K562 (cell line): ENCODE measurements around the gene TNIP2. TPM values are rescaled to one million over a fixed set of nuclear protein-coding genes. Genes with fewer than 3 reads are reported as not detected.

ENCODE experiments used
- CEBPB ChIP-seq: fragments of 450-650 bp; IDR thresholded peaks from 2 replicates; pipeline ENCODE4 v1.6.1; 2016; ENCODE audit warnings: missing genetic modification characterization, missing compliant biosample characterization
- ERF ChIP-seq: fragments of 450-650 bp; formaldehyde crosslinking; IDR thresholded peaks from 2 replicates; pipeline ENCODE4 v1.4.0; 2020; ENCODE audit warnings: mild to moderate bottlenecking, mixed read lengths
- MAZ ChIP-seq, 2 experiments: fragments of 450-650 bp in 1 of 2; sonication (generic) in 1 of 2; formaldehyde crosslinking; IDR thresholded peaks in 1 of 2; conservative IDR thresholded peaks in 1 of 2; 2 replicates each; pipeline versions ENCODE4 v1.4.0 to v1.5.0; 2020; ENCODE audit warnings: mild to moderate bottlenecking in 1 of 2, missing genetic modification reagents in 1 of 2
- MYC ChIP-seq, 2 experiments: fragments of 250-450 bp in 1 of 2; sonication (Bioruptor Pico) in 1 of 2; IDR thresholded peaks; 2 replicates each; pipeline versions ENCODE4 v1.5.1 to v1.6.1; 2012 to 2021; ENCODE audit warnings: low read depth in 2 of 2, borderline replicate concordance in 1 of 2, improper control_type of control experiment in 1 of 2, low read length in 1 of 2, mild to moderate bottlenecking in 1 of 2, moderate library complexity in 1 of 2
- NFYB ChIP-seq: IDR thresholded peaks from 2 replicates; pipeline ENCODE4 v1.6.1; 2011; ENCODE audit warnings: mild to moderate bottlenecking, moderate library complexity; ENCODE audit not compliant: insufficient read length; ENCODE audit errors: extremely low read depth
- polyA plus RNA-seq, 8 experiments: library from polyadenylated mRNA; depleted of rRNA in 4 of 8; stranded (reverse) in 5 of 8; unstranded in 3 of 8; fragments of >200 nt; fragmentation: Nextera tagmentation in 2 of 8; fragmentation: Illumina TruSeq in 1 of 8; extraction: Ambion mirVana in 2 of 8; extraction: Trizol in 1 of 8; gene quantifications; 2 replicates each; pipeline versions ENCODE4 v1.2.1 to v1.2.3, GENCODE V29; 2011 to 2014; ENCODE audit warnings: inconsistent platforms in 1 of 8, missing spikeins in 1 of 8
- total RNA-seq, 7 experiments: library from RNA; depleted of rRNA in 6 of 7; stranded (reverse); fragments of >200 nt in 6 of 7; fragmentation: Illumina TruSeq in 2 of 7; extraction: Trizol in 2 of 7; gene quantifications; 2 replicates each; pipeline versions ENCODE4 v1.2.1 to v1.2.3, GENCODE V29; 2011 to 2021; ENCODE audit warnings: low replicate concordance in 1 of 7
- TF ChIP-seq, protein P1 (sequence below), 3 experiments: fragments of 200-800 bp in 1 of 3; fragments of 250-450 bp in 1 of 3; fragments of 450-650 bp in 1 of 3; sonication (Bioruptor Pico) in 1 of 3; sonication (Bioruptor generic) in 1 of 3; formaldehyde crosslinking in 1 of 3; IDR thresholded peaks; 2 replicates each; pipeline versions ENCODE4 v1.6.1 to v1.8.0; 2016 to 2022; ENCODE audit warnings: mild to moderate bottlenecking in 2 of 3, missing genetic modification characterization in 2 of 3, missing compliant biosample characterization in 1 of 3, moderate library complexity in 1 of 3
- TF ChIP-seq, protein P2 (sequence below), 2 experiments: IDR thresholded peaks; 2 replicates each; pipeline ENCODE4 v1.6.1; 2011; ENCODE audit warnings: borderline replicate concordance in 1 of 2, control low read depth in 1 of 2, low read depth in 1 of 2, low read length in 1 of 2, mild to moderate bottlenecking in 1 of 2, mixed read lengths in 1 of 2, moderate library complexity in 1 of 2; ENCODE audit not compliant: insufficient read depth in 1 of 2, insufficient read length in 1 of 2, poor library complexity in 1 of 2, severe bottlenecking in 1 of 2; ENCODE audit errors: extremely low read depth in 1 of 2
- TF ChIP-seq, protein P3 (sequence below): fragments of 450-650 bp; formaldehyde crosslinking; IDR thresholded peaks from 2 replicates; pipeline ENCODE4 v1.4.0; 2022; ENCODE audit warnings: mild to moderate bottlenecking, moderate library complexity
- TF ChIP-seq, protein P4 (sequence below), 2 experiments: fragments of 150-350 bp in 1 of 2; IDR thresholded peaks; 2 replicates each; pipeline ENCODE4 v1.6.1; 2012 to 2016; ENCODE audit warnings: low read depth in 2 of 2, low read length in 2 of 2, mild to moderate bottlenecking in 1 of 2, moderate library complexity in 1 of 2

The TNIP2 gene
- total and polyA plus RNA-seq, 9 of the 15 experiments (the other 6 are each of a cell fraction or from before 2014, with no cell fraction given): 0.61 to 42.6 (median 19.5) TPM

DNA sequence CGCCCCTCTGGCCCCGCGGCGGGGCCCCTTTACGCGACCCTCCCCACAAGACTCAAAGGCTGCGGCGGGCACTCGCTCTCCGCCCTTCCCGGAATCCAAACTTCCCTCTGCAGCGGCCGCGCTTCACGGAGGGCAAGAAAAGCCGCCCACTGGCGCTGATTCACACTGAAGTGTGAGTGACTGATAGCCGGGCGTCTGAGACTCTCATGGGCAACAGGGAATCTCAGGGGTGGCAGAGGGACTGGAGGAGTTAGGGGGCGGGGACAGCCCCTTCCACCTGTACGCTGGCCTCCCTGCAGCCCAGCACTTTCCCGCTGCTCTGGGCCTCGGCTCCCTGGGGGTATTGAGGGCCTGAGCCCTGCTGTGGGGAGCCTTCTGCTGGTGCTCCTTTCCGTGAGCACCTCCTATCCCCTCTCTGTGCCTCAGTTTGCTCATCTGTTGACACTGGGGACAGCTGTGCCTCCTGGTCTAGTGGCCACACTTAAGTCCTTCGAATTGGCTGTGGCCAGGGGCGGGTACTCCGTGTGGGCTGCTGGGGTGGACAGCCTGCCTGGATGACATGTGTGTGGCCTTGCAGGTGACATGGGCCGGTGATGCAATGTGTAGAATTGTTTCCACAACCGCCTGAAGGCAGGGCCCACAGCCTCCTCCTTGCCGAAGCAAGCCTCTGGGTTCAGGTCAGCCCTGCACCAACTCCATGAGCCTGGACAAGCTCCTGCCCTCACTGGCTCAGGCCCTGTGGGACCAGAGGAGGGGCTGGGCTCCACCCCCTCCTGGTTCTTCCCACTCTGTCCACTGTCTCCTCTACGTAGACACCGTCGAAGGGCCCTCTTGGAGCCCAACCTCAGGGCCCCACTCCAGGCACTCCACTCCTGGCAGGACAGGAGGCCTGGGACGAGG is 37.7 kb upstream of the TNIP2 start (continued):
- TF ChIP-seq, protein P1, sequence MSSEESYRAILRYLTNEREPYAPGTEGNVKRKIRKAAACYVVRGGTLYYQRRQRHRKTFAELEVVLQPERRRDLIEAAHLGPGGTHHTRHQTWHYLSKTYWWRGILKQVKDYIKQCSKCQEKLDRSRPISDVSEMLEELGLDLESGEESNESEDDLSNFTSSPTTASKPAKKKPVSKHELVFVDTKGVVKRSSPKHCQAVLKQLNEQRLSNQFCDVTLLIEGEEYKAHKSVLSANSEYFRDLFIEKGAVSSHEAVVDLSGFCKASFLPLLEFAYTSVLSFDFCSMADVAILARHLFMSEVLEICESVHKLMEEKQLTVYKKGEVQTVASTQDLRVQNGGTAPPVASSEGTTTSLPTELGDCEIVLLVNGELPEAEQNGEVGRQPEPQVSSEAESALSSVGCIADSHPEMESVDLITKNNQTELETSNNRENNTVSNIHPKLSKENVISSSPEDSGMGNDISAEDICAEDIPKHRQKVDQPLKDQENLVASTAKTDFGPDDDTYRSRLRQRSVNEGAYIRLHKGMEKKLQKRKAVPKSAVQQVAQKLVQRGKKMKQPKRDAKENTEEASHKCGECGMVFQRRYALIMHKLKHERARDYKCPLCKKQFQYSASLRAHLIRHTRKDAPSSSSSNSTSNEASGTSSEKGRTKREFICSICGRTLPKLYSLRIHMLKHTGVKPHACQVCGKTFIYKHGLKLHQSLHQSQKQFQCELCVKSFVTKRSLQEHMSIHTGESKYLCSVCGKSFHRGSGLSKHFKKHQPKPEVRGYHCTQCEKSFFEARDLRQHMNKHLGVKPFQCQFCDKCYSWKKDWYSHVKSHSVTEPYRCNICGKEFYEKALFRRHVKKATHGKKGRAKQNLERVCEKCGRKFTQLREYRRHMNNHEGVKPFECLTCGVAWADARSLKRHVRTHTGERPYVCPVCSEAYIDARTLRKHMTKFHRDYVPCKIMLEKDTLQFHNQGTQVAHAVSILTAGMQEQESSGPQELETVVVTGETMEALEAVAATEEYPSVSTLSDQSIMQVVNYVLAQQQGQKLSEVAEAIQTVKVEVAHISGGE (CRISPR knock-in tag; IDR thresholded peaks at IDR 0.05): no peak
- TF ChIP-seq, protein P2, sequence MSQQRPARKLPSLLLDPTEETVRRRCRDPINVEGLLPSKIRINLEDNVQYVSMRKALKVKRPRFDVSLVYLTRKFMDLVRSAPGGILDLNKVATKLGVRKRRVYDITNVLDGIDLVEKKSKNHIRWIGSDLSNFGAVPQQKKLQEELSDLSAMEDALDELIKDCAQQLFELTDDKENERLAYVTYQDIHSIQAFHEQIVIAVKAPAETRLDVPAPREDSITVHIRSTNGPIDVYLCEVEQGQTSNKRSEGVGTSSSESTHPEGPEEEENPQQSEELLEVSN (IDR thresholded peaks at IDR 0.05; ENCODE audit: borderline replicate concordance in 1 of 2, extremely low read depth in 1 of 2, insufficient read depth in 1 of 2, insufficient read length in 1 of 2, low read depth in 1 of 2, low read length in 1 of 2, poor library complexity in 1 of 2, severe bottlenecking in 1 of 2): peak; percentile 34 to 37
- TF ChIP-seq CEBPB (tag): peak; percentile 85
- no peak for TF ChIP-seq ERF (CRISPR knock-in tag)
- TF ChIP-seq, protein P3, sequence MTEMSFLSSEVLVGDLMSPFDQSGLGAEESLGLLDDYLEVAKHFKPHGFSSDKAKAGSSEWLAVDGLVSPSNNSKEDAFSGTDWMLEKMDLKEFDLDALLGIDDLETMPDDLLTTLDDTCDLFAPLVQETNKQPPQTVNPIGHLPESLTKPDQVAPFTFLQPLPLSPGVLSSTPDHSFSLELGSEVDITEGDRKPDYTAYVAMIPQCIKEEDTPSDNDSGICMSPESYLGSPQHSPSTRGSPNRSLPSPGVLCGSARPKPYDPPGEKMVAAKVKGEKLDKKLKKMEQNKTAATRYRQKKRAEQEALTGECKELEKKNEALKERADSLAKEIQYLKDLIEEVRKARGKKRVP (CRISPR knock-in tag): peak; percentile 76
- peak in 1 of 2 experiments; percentile 49; a peak in 3 of 4 replicates for TF ChIP-seq MAZ (CRISPR knock-in tag; conservative IDR thresholded peaks at IDR 0.05 in 1 of 2, IDR thresholded peaks at IDR 0.05 in 1 of 2)
- TF ChIP-seq, protein P4, sequence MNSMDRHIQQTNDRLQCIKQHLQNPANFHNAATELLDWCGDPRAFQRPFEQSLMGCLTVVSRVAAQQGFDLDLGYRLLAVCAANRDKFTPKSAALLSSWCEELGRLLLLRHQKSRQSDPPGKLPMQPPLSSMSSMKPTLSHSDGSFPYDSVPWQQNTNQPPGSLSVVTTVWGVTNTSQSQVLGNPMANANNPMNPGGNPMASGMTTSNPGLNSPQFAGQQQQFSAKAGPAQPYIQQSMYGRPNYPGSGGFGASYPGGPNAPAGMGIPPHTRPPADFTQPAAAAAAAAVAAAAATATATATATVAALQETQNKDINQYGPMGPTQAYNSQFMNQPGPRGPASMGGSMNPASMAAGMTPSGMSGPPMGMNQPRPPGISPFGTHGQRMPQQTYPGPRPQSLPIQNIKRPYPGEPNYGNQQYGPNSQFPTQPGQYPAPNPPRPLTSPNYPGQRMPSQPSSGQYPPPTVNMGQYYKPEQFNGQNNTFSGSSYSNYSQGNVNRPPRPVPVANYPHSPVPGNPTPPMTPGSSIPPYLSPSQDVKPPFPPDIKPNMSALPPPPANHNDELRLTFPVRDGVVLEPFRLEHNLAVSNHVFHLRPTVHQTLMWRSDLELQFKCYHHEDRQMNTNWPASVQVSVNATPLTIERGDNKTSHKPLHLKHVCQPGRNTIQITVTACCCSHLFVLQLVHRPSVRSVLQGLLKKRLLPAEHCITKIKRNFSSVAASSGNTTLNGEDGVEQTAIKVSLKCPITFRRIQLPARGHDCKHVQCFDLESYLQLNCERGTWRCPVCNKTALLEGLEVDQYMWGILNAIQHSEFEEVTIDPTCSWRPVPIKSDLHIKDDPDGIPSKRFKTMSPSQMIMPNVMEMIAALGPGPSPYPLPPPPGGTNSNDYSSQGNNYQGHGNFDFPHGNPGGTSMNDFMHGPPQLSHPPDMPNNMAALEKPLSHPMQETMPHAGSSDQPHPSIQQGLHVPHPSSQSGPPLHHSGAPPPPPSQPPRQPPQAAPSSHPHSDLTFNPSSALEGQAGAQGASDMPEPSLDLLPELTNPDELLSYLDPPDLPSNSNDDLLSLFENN (IDR thresholded peaks at IDR 0.05; ENCODE audit: low read depth in 2 of 2, low read length in 2 of 2): no peak
- no peak for TF ChIP-seq NFYB
- peak; percentile 91 for TF ChIP-seq MYC (IDR thresholded peaks at IDR 0.05; ENCODE audit: low read depth, low read length)
- peak; percentile 43; the same call in 1 of the 2 replicates for TF ChIP-seq MYC (CRISPR knock-in tag; IDR thresholded peaks at IDR 0.05; ENCODE audit: borderline replicate concordance, low read depth)
